Ovary (tissue), 3 donors: ENCODE measurements around the gene FSD1L.

Experiments used
- CTCF ChIP-seq, 3 donors: fragments of 450-650 bp in 2 of 3; fragments of 200-600 bp in 1 of 3; IDR thresholded peaks; one replicate each; pipeline versions ENCODE4 v1.5.1 to v1.8.0; 2016 to 2022; ENCODE audit warnings: antibody characterized with exemption in 3 of 3, mild to moderate bottlenecking in 1 of 3
- POLR2A ChIP-seq: fragments of 450-650 bp; IDR thresholded peaks from one replicate; pipeline ENCODE4 v1.6.1; 2017; ENCODE audit warnings: antibody characterized with exemption, mild to moderate bottlenecking, moderate library complexity
- donor health status: DM: no; HTN: no; CAD: no.

- TF ChIP-seq CTCF (IDR thresholded peaks at IDR 0.05) (no peak), POLR2A (no peak)
Measured at GRCh38 chr9:105403552-105404248, 44.1 kb upstream of the FSD1L start.
